GM12878 (cell line): ENCODE data around the gene USP21. TPM values are rescaled to one million over a fixed set of nuclear protein-coding genes. Genes with fewer than 3 reads are reported as not detected.

Source experiments
- ATAC-seq: fragments of 200-7000 bp; cut with Tn5 transposase; 3 replicates; pipeline ENCODE4 v1.9.1; 2020; ENCODE audit warnings: mild to moderate bottlenecking, moderate library complexity
- BruUV-seq: library from RNA; stranded (reverse); fragments of 400-500 nt; replicated peaks from 2 replicates; lab custom pipeline; 2021; lab: Mats Ljungman, UMichigan
- CTCF ChIA-PET: fragments of 300-600 bp; sonication (Branson Sonifier 250); formaldehyde crosslinking; extraction: SDS; loops from one replicate; lab custom pipeline; 2021; ENCODE audit warnings: inconsistent platforms; lab: Yijun Ruan, JAX
- POLR2A ChIA-PET: fragments of 350-600 bp; formaldehyde crosslinking; extraction: SDS; loops from one replicate; lab custom pipeline; 2021; ENCODE audit warnings: inconsistent platforms; lab: Charles Lee
- RAD21 ChIA-PET: fragments of 300-600 bp; sonication (Branson Sonifier 250); formaldehyde crosslinking; loops from one replicate; lab custom pipeline; 2023; ENCODE audit warnings: antibody characterized with exemption; ENCODE audit not compliant: unreplicated experiment; lab: Charles Lee
- SMC1A ChIA-PET: fragments of 300-600 bp; sonication (Branson Sonifier 250); formaldehyde crosslinking; loops from one replicate; lab custom pipeline; 2023; ENCODE audit not compliant: unreplicated experiment, uncharacterized antibody; lab: Charles Lee
- DNase-seq: peaks from one replicate; pipeline ENCODE4 v3.0.0-alpha.2; 2011; ENCODE audit warnings: low read depth, low spot score
- FAIRE-seq: peaks from 3 replicates; lab custom pipeline; 2011; peaks lifted over from hg19 to GRCh38; lab: Jason Lieb, UNC
- H2AFZ ChIP-seq: 2 replicates; pipeline ENCODE4 v1.6.0; 2011; ENCODE audit warnings: low read depth, low read length, control low read depth; ENCODE audit not compliant: control insufficient read depth
- H3K27ac ChIP-seq: 2 replicates; pipeline ENCODE4 v1.5.1; 2011; ENCODE audit warnings: control low read depth; ENCODE audit not compliant: control insufficient read depth, insufficient read depth
- H3K27me3 ChIP-seq, 2 experiments: replicated peaks in 1 of 2; 2 replicates each; pipeline versions ENCODE4 v1.6.0 to v1.6.1; 2011; ENCODE audit warnings: low read length in 1 of 2; ENCODE audit not compliant: control insufficient read depth in 2 of 2, insufficient read depth in 2 of 2
- H3K36me3 ChIP-seq, 2 experiments: 2 replicates each; pipeline ENCODE4 v1.5.1; 2011; ENCODE audit warnings: low read length in 1 of 2; ENCODE audit not compliant: control insufficient read depth in 2 of 2, insufficient read depth in 2 of 2
- H3K4me1 ChIP-seq: 2 replicates; pipeline ENCODE4 v1.6.1; 2011; ENCODE audit warnings: mild to moderate bottlenecking, low read length, moderate library complexity, mixed read lengths; ENCODE audit not compliant: control insufficient read depth, insufficient read depth
- H3K4me2 ChIP-seq: 2 replicates; pipeline ENCODE4 v1.6.0; 2011; ENCODE audit warnings: control low read depth; ENCODE audit not compliant: control insufficient read depth, insufficient read depth
- H3K4me3 ChIP-seq: fragments of 200-600 bp; sonication (generic); 2 replicates; pipeline ENCODE4 v1.5.1; 2016
- H3K79me2 ChIP-seq: 2 replicates; pipeline ENCODE4 v1.6.0; 2011; ENCODE audit warnings: low read length; ENCODE audit not compliant: control insufficient read depth, insufficient read depth
- H3K9ac ChIP-seq: 2 replicates; pipeline ENCODE4 v1.8.0; 2011; ENCODE audit warnings: low read length, control low read depth, mixed read lengths; ENCODE audit not compliant: control insufficient read depth, insufficient read depth
- H3K9me3 ChIP-seq: replicated peaks from 3 replicates; pipeline ENCODE4 v1.5.1; 2011; ENCODE audit warnings: mild to moderate bottlenecking, low read length; ENCODE audit not compliant: control insufficient read depth, insufficient read depth
- H4K20me1 ChIP-seq: 2 replicates; pipeline ENCODE4 v1.6.0; 2011; ENCODE audit not compliant: control insufficient read depth, insufficient read depth
- BCL11A ChIP-seq: IDR thresholded peaks from 2 replicates; pipeline ENCODE4 v1.6.1; 2011; ENCODE audit warnings: low read depth, low read length
- CBX5 ChIP-seq: sonication (generic); IDR thresholded peaks from 2 replicates; pipeline ENCODE4 v1.6.1; 2016; ENCODE audit warnings: low read depth, moderate library complexity, mild to moderate bottlenecking, inconsistent platforms
- DPF2 ChIP-seq: fragments of 450-650 bp; IDR thresholded peaks from 2 replicates; pipeline ENCODE4 v1.6.1; 2017; ENCODE audit warnings: mild to moderate bottlenecking
- E2F8 ChIP-seq: fragments of 450-650 bp; IDR thresholded peaks from 2 replicates; pipeline ENCODE4 v1.6.1; 2018; ENCODE audit warnings: mild to moderate bottlenecking, low read depth, moderate library complexity; ENCODE audit not compliant: partially characterized antibody
- KLF5 ChIP-seq: fragments of 450-650 bp; IDR thresholded peaks from 2 replicates; pipeline ENCODE4 v1.6.1; 2014; ENCODE audit warnings: mild to moderate bottlenecking; ENCODE audit not compliant: partially characterized antibody
- MEF2A ChIP-seq: IDR thresholded peaks from 2 replicates; pipeline ENCODE4 v1.6.1; 2011; ENCODE audit warnings: low read depth, mild to moderate bottlenecking, low read length, moderate library complexity; ENCODE audit not compliant: insufficient read depth
- NBN ChIP-seq: fragments of 450-650 bp; IDR thresholded peaks from 2 replicates; pipeline ENCODE4 v1.6.1; 2016
- NR2C2 ChIP-seq: IDR thresholded peaks from 2 replicates; pipeline ENCODE4 v1.6.1; 2011; ENCODE audit warnings: borderline replicate concordance, low read depth; ENCODE audit not compliant: control insufficient read depth, insufficient read length
- SRF ChIP-seq, 2 experiments: IDR thresholded peaks; 2 replicates each; pipeline ENCODE4 v1.6.1; 2011; ENCODE audit warnings: low read depth in 2 of 2, low read length in 2 of 2, mild to moderate bottlenecking in 1 of 2, moderate library complexity in 1 of 2
- STAT3 ChIP-seq: IDR thresholded peaks from 2 replicates; pipeline ENCODE4 v1.6.1; 2011; ENCODE audit warnings: low read depth, low read length, improper control_type of control experiment
- TARDBP ChIP-seq: IDR thresholded peaks from 2 replicates; pipeline ENCODE4 v1.6.1; 2016; ENCODE audit warnings: borderline replicate concordance
- TCF12 ChIP-seq: IDR thresholded peaks from 2 replicates; pipeline ENCODE4 v1.6.1; 2011; ENCODE audit warnings: low read depth, mild to moderate bottlenecking, low read length
- WRNIP1 ChIP-seq: IDR thresholded peaks from 2 replicates; pipeline ENCODE4 v1.6.1; 2011; ENCODE audit warnings: low read depth, low read length, improper control_type of control experiment, borderline replicate concordance
- ZNF24 ChIP-seq: fragments of 450-650 bp; IDR thresholded peaks from 2 replicates; pipeline ENCODE4 v1.6.1; 2017; ENCODE audit warnings: antibody characterized with exemption, mild to moderate bottlenecking
- ZNF274 ChIP-seq: IDR thresholded peaks from one replicate; pipeline ENCODE4 v1.8.0; 2011; ENCODE audit not compliant: insufficient read length, insufficient read depth
- ZNF592 ChIP-seq: fragments of 450-650 bp; IDR thresholded peaks from 2 replicates; pipeline ENCODE4 v1.6.1; 2017; ENCODE audit warnings: mild to moderate bottlenecking, moderate library complexity
- WGBS: methylation state at CpG from one replicate; pipeline ENCODE4 v1.1.6; 2016; ENCODE audit warnings: low lambda C conversion rate; ENCODE audit not compliant: insufficient replicate concordance, insufficient coverage; ENCODE audit errors: missing lambda C conversion rate; 5-methylcytosine and 5-hydroxymethylcytosine counted together
- in situ Hi-C: fragments of 300-500 bp; cut with MboI; formaldehyde crosslinking; loops from 9 replicates; pipeline ENCODE4 v1.14.3; 2018; ENCODE audit warnings: mixed read lengths
- intact Hi-C: fragments of 100-400 bp; cut with micrococcal nuclease; formaldehyde crosslinking; loops from one replicate; pipeline ENCODE4 v1.14.2; 2022; ENCODE audit not compliant: unreplicated experiment
- polyA plus RNA-seq, 11 experiments: library from polyadenylated mRNA; depleted of rRNA in 4 of 11; unstranded in 6 of 11; stranded (reverse) in 5 of 11; fragments of >200 nt; fragmentation: Nextera tagmentation in 4 of 11; fragmentation: Illumina TruSeq in 1 of 11; extraction: Ambion mirVana in 4 of 11; extraction: Trizol in 1 of 11; gene quantifications; 1 replicate in 1 of 11; 2 replicates in 10 of 11; pipeline versions ENCODE4 v1.2.1 to v1.2.3, GENCODE V29; 2011 to 2016; ENCODE audit warnings: inconsistent platforms in 2 of 11, missing spikeins in 2 of 11, low read depth in 1 of 11
- total RNA-seq, 4 experiments: library from RNA; depleted of rRNA in 3 of 4; stranded (reverse); fragments of >200 nt in 3 of 4; fragmentation: Illumina TruSeq in 1 of 4; extraction: Trizol in 1 of 4; gene quantifications; 2 replicates each; pipeline versions ENCODE4 v1.2.1 to v1.2.3, GENCODE V29; 2013 to 2021
- TF ChIP-seq, protein P1 (sequence below): fragments of 450-650 bp; IDR thresholded peaks from 2 replicates; pipeline ENCODE4 v1.6.1; 2014; ENCODE audit warnings: mild to moderate bottlenecking
- TF ChIP-seq, protein P2 (sequence below): IDR thresholded peaks from 2 replicates; pipeline ENCODE4 v1.6.1; 2012; ENCODE audit warnings: low read depth, low read length, improper control_type of control experiment

Gene USP21
- total and polyA plus RNA-seq, 10 of the 15 experiments (the other 5 are each of a cell fraction or from before 2014, with no cell fraction given): 3.2 to 28.6 (median 16.6) TPM

GRCh38 chr1:161189036-161189435 lies 29.7 kb downstream of the USP21 start:
- Histone ChIP-seq H2AFZ (no peak overlapping the region), H3K36me3 (no peaks in the 10 kb centered on the region), H3K4me3 (no peak overlapping the region), H3K4me1 (peaks cover 30% of the 10 kb centered on the region), H3K9ac (no peak overlapping the region), H4K20me1 (no peaks in the 10 kb centered on the region), H3K27ac (no peak overlapping the region), H3K79me2 (peaks cover 4% of the 10 kb centered on the region), H3K4me2 (no peak overlapping the region), H3K9me3 (no peaks in the 10 kb centered on the region), H3K27me3 (no peaks in the 10 kb centered on the region)
- WGBS: 97% methylated on average over 5 of the region's 5 CpGs
- intact Hi-C loops (no loop called here), in situ Hi-C loops (no loop called here)
- ATAC-seq: no peak
- DNase-seq: no peak
- SMC1A ChIA-PET: interaction anchor here (1.1 to 1.8 kb wide), 2 partner anchors 13 to 23 kb away, joined by 3 to 4 read pairs; partner anchors contain the start of genes NDUFS2 and PPOX
- BruUV-seq: no TSS peak
- FAIRE-seq: no peak
- TF ChIP-seq TARDBP: no peak
- TF ChIP-seq BCL11A: no peak
- no peak for TF ChIP-seq ZNF592
- TF ChIP-seq NBN: no peak
- TF ChIP-seq NR2C2: no peak
- TF ChIP-seq CBX5: no peak
- no peak for TF ChIP-seq ZNF24
- TF ChIP-seq WRNIP1: no peak
- no peak for TF ChIP-seq E2F8
- no peak for TF ChIP-seq TCF12
- no peak for TF ChIP-seq MEF2A
- TF ChIP-seq, protein P1, sequence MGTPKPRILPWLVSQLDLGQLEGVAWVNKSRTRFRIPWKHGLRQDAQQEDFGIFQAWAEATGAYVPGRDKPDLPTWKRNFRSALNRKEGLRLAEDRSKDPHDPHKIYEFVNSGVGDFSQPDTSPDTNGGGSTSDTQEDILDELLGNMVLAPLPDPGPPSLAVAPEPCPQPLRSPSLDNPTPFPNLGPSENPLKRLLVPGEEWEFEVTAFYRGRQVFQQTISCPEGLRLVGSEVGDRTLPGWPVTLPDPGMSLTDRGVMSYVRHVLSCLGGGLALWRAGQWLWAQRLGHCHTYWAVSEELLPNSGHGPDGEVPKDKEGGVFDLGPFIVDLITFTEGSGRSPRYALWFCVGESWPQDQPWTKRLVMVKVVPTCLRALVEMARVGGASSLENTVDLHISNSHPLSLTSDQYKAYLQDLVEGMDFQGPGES: no peak
- no peak for TF ChIP-seq KLF5
- no peak for TF ChIP-seq DPF2
- no peak for TF ChIP-seq STAT3
- no peak for TF ChIP-seq ZNF274
- TF ChIP-seq SRF (IDR thresholded peaks at IDR 0.05; ENCODE audit: low read depth in 2 of 2, low read length in 2 of 2): no peak
- TF ChIP-seq, protein P2, sequence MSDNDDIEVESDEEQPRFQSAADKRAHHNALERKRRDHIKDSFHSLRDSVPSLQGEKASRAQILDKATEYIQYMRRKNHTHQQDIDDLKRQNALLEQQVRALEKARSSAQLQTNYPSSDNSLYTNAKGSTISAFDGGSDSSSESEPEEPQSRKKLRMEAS: no peak
- POLR2A ChIA-PET: interaction anchor here (0.6 kb wide), 1 partner anchor 191 kb away, joined by 4 read pairs; no protein-coding TSS in a partner anchor
- CTCF ChIA-PET: interaction anchor here (1.3 to 7.0 kb wide), 2 partner anchors 23 to 194 kb away, joined by 4 to 113 read pairs; partner anchors contain the start of gene PPOX
- RAD21 ChIA-PET: interaction anchor here (7.2 kb wide), 1 partner anchor 36 kb away, joined by 55 read pairs; the partner anchor contains the start of genes APOA2 and TOMM40L
